ENCODE results near the gene FNDC5. TPM values are rescaled to one million over a fixed set of nuclear protein-coding genes. Genes with fewer than 3 reads are reported as not detected.

The FNDC5 gene
- total and polyA plus RNA-seq, 8 donors, result 4.6 to 13.3 (median 8.9) TPM; not detected in 1

- no peak for TF ChIP-seq CTCF (IDR thresholded peaks at IDR 0.05)
- no peak for DNase-seq
- intact Hi-C loops (cut with DNase I), result loop anchor here in 1 of 2 donors (5.0 to 10.0 kb wide), 2 partner anchors 163 to 210 kb away; partner anchors contain the start of gene AZIN2
- Histone ChIP-seq H3K36me3 (no peaks in the 10 kb centered on the region), H3K4me3 (no peak overlapping the region), H3K4me1 (peaks cover 2 to 8% of the 10 kb centered on the region in 2 donors), H3K9me3 (no peaks in the 10 kb centered on the region), H3K27me3 (peaks cover 0 to 75% of the 10 kb centered on the region in 2 donors), H3K27ac (no peak overlapping the region)
- no peak for ATAC-seq
These were observed 4.4 kb upstream of the FNDC5 start for GRCh38 chr1:32874860-32875752.

- Histone ChIP-seq H3K4me3 (no peak overlapping the region), H3K9me3 (no peaks in the 10 kb centered on the region), H3K4me1 (peaks cover 2 to 8% of the 10 kb centered on the region in 2 donors), H3K27ac (no peak overlapping the region), H3K36me3 (no peaks in the 10 kb centered on the region), H3K27me3 (peaks cover 0 to 79% of the 10 kb centered on the region in 2 donors)
- ATAC-seq (no peak), DNase-seq (no peak)
- intact Hi-C loops (cut with DNase I), result loop anchor here in 1 of 2 donors (5.0 to 10.0 kb wide), 2 partner anchors 161 to 211 kb away; partner anchors contain the start of gene AZIN2
- TF ChIP-seq CTCF (IDR thresholded peaks at IDR 0.05), result no peak
These were observed 2.8 kb upstream of the FNDC5 start for GRCh38 chr1:32873484-32873883.

GRCh38 chr1:32872192-32872460 is 1.4 kb upstream of the FNDC5 start:
- no peak for ATAC-seq
- intact Hi-C loops (cut with DNase I), result loop anchor here in 1 of 2 donors (5.0 to 10.0 kb wide), 2 partner anchors 160 to 213 kb away; partner anchors contain the start of gene AZIN2
- H3K27ac ChIP-seq, result no peak overlapping the region

GRCh38 chr1:32871364-32872191 is 866 bp upstream of the FNDC5 start:
- Histone ChIP-seq H3K4me1 (peaks cover 2 to 8% of the 10 kb centered on the region in 2 donors), H3K9me3 (no peaks in the 10 kb centered on the region), H3K27me3 (peaks cover 0 to 61% of the 10 kb centered on the region in 2 donors), H3K4me3 (no peak overlapping the region), H3K27ac (no peak overlapping the region), H3K36me3 (no peaks in the 10 kb centered on the region)
- intact Hi-C loops (cut with DNase I), result loop anchor here in 1 of 2 donors (5.0 to 10.0 kb wide), 2 partner anchors 159 to 213 kb away; partner anchors contain the start of gene AZIN2
- TF ChIP-seq CTCF (IDR thresholded peaks at IDR 0.05), result no peak
- ATAC-seq (no peak), DNase-seq (no peak)

More at GRCh38 chr1:32872192-32872460, 1.4 kb upstream of the FNDC5 start:
- H3K36me3 ChIP-seq, result no peaks in the 10 kb centered on the region
- H3K27me3 ChIP-seq, result peaks cover 0 to 66% of the 10 kb centered on the region in 2 donors
- H3K4me3 ChIP-seq, result no peak overlapping the region
- DNase-seq, result no peak
- no peak for TF ChIP-seq CTCF (IDR thresholded peaks at IDR 0.05)
- no peaks in the 10 kb centered on the region for H3K9me3 ChIP-seq
- peaks cover 2 to 8% of the 10 kb centered on the region in 2 donors for H3K4me1 ChIP-seq
